GM19193 (cell line): Measurements from ENCODE around the gene TST.

ENCODE experiments used
- POLR2A ChIP-seq: IDR thresholded peaks from 4 replicates; pipeline ENCODE4 v1.6.1; 2011; ENCODE audit not compliant: insufficient read depth, insufficient read length; ENCODE audit errors: extremely low read depth

TST gene

DNA sequence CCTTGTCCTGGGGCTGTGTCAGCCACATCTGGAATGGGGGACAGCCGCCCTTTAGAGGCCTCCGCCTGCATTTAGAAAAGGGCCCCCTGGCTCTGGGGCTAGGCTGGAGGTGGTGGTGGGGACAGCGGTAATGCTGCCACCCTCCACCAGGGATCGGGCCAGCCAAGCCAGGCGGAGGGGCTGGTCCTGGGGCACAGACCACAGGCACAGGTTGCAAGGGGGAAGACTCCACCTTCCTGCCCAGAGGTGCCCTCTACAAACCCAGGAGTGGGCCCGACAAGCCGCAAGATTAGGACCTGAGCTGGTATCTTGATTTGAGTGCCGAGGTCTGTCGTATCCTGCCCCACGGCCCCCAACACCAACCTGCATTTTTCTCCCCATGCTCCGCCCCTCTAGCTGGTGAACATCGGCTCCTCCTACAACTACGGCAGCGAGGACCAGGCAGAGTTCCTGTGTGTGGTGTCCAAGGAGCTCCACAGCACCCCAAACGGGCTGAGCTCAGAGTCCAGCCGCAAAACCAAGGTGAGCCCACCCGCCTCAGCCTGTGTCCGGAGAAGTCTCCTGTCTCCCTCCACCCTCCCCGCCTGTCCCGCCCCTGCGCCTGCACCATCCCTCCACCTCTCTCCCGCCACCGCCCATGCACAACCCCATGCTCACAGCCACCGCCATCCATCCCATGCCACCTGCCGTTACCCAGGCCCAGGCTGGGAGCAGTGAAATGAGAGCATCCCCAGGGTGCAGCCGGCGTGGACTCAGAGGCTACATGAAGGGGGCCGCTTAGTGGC is 39.9 kb upstream of the TST start:
- no peak for TF ChIP-seq POLR2A

DNA sequence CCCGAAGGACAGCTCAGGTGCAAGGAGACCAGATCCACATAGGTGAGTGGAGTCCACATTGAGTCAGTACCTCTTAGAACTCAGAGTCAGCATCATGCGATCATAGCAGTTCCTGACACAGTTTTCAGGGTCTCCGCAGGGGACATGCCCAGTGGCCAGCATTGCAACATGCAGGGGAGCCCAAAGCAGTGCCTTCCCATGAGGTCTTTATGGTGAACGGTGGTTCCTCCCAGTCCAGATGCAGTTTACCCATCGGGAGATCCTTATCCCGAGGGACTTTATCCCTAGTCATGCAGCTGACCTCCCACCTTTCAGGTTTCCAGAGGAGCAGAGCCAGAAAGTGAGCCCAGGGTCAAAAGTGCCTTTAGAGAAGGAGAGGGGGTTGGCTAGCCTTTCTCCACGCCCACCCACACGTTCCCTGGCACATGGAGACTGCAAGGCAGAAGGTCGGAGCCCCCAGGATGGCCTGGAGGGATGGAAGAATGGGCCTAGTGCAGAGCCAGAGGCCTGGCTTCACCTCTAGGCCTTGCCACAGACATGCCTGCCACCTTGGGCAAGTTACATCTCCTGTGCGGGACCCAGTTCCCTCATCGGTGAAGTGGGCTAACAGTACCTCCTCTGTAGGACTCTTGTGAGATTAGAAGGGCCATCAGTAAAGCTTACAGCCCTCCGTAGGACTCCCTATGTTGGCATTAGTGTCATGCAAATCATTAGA is 38.7 kb upstream of the TST start:
- TF ChIP-seq POLR2A: no peak

DNA sequence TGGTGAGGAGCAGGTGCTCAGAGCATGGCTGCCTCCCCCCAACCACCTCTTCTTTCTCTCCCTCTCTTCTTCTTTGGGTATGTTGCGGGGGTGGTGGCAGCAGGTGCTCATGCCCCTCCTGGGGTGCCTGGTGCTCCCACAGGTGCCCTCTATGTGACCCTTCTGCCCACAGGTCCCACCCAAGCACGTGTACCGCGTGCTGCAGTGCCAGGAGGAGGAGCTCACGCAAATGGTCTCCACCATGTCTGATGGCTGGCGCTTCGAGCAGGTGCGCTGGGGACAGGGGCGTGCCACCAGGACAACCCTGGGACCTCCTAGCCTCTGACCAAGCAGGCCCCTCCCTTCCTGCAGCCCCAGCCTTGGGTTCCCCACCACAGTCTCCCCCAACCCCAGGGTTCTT is 38.0 kb upstream of the TST start:
- no peak for TF ChIP-seq POLR2A

DNA sequence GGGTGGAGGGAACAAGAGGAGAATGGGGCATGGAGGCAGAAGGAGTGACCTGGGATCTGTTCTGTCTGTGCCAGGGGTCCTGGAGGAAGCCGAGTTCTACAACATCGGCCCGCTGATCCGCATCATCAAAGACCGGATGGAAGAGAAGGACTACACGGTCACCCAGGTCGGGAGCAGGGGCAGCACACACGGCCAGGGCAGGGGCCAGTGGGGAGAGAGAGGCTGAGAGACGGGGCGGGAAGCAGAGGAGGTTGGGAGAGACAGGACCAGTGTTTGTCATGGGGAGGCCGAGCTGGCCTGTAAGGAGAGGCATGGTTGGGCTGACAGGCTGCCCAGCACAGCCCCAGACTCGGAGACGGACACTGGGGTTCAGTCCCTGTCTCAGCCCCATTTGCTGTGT is 37.0 kb upstream of the TST start:
- TF ChIP-seq POLR2A: no peak

GRCh38 chr22:37054600-37055365 is 35.5 kb upstream of the TST start:
- TF ChIP-seq POLR2A: no peak

- no peak for TF ChIP-seq POLR2A
These were observed 34.8 kb upstream of the TST start for GRCh38 chr22:37054056-37054395.

- no peak for TF ChIP-seq POLR2A
These were observed 34.2 kb upstream of the TST start for GRCh38 chr22:37053310-37054055.

DNA sequence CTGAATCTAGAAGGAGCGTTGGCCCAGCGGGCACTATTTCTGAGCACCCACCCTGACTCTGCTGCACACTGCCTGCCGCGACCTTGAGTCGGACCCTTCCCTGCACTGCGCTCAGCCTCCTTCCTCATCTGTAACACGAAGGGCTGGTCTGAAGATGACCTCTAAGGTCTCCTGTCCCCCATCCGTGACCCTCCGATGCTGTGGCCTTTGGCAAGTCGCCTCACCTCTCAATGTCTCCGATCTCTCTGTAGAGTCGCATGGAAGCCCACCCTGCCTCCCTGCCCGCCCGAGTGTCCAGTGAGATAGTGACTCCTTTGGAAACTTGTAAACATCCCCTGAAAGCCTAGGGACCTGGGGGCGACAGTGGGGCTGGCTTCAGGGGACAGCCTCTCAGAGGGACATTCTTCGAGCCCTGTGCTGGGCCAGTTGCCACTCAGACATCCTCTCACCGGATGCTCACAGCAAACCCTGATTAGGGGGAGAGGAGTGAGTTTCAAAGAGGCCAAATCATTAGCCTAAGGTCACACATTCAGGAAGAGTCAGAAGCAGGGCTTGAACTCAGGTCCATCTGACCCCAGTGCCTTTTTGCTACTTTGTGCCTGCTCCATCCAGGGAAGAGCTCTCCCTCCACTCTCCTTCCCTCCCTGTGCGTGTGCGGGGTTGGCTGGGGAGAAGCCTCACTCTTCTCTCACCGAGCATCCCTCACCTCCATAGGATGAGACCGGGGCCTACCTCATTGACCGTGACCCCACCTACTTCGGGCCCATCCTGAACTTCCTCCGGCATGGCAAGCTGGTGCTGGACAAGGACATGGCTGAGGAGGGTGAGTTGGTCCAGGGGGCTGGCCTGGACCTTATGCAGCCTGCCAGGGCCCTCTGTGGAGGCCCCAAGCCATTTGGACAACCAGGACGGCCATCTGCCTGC is 33.4 kb upstream of the TST start:
- TF ChIP-seq POLR2A: no peak

GRCh38 chr22:37051391-37052385 is 32.4 kb upstream of the TST start, which contains the start of gene KCTD17:
KCTD17 (plus strand) TSS chr22:37051742; CDS start chr22:37051761, 19 bp downstream.
- peak; percentile 44 for TF ChIP-seq POLR2A

DNA sequence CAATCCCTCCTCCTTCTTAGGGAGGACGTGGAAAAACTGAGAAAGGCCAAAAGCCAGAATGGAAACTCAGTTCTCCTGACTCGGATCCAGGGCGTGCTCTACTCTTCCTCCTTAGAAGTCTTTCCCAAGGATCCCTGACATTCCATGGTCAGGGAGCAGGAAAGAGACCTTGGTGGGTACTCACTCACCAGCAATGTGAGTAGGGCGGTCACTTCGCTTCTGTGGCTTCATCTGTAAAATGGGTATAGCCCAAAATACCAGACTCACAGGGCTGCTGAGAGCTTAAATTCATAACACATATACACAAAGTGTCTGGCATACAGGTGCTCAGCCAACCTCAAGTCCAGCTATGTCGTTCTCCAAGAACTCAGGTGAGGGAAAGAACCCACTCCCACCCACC is 31.7 kb upstream of the TST start:
- no peak for TF ChIP-seq POLR2A

GRCh38 chr22:37049224-37049623 is 30.0 kb upstream of the TST start:
- TF ChIP-seq POLR2A: no peak

DNA sequence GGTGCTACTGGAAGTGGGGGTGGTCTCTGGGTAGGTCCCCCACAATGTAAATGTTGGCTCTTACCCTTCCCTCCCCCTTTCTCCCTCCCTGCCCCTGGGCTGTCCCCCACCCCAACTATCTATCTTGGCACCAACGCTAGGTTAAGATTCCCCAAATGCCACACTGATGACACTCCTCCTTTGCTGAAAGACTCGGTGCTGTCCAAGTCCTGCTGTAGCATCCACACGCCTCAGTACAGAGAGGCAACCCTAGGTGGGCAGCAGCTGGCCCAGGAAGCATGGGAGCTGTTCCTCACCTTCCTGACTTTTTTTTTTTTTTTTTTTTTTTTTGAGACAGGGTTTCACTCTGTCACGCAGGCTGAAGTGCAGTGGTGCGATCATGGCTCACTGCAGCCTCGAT is 28.9 kb upstream of the TST start:
- TF ChIP-seq POLR2A: no peak

DNA sequence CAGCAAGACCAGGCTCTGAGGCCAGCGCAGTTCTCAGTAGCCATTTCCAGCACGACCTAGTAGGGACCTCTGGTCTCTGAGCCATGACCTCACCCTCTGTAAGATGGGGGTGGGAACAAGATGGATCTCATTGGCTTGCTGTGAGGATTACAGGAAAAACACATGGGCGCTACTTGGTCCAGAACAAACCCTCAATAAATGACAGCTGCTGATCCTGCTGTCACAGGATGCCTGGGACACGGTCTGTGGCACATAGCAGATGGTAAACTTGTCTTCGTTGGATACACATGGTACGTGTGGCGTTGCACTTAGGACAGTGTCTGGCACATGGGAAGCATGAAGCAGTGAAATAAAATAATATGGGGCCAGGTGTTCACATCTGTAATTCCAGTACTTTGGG is 27.8 kb upstream of the TST start:
- TF ChIP-seq POLR2A: no peak

GRCh38 chr22:37046589-37046988 is 27.3 kb upstream of the TST start:
- TF ChIP-seq POLR2A: no peak
